HG03196 (cell line): Measurements from ENCODE around the gene TPST1.
A peak's percentile ranks its signal among the peaks of the same experiment; 100 is the strongest.
"Not testable (repeated sequence)": the region's sequence is repeated elsewhere in the genome, so short reads cannot be mapped to it uniquely, and the experiment has no call there.

Experiments
- ATAC-seq: cut with Tn5 transposase; IDR thresholded peaks from one replicate; pipeline ENCODE4 v1.9.1; 2021; ENCODE audit not compliant: unreplicated experiment

The TPST1 gene

DNA sequence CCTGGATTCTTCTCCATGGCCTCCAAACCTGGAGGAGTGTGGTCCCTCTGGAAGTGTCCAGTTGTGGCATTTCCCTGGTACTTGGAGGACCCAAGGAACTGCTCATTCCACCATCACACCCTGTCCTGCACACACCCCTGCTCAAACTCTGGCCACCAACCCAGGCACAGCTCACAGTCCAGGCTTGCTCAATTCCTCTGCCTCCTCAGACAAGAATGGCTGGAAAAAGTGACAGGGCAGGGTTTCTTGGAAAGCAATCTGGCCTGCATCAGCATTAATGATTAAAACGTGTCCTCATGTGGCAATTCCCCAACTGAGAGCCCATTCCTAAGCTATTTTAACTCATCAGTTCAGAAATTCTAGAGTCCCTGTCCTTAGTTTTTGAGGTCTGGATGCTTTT is 17.2 kb upstream of the TPST1 start:
- ATAC-seq: no peak

DNA sequence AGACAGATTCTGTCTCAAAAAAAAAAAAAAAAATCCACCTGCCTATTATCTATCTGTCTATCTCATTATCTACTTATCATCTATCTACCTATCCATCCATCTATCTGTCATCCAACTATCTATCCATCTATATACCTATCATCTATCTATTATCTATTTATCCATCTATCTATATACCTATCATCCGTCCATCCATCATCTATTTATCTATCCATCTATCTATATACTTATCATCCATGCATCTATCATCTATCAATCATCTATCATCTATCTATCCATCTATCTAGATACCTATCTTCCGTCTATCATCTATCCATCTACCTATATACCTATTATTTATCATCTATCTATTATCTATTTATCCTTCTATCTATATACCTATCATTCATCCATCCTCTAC is 16.5 kb upstream of the TPST1 start:
- ATAC-seq: no peak

DNA sequence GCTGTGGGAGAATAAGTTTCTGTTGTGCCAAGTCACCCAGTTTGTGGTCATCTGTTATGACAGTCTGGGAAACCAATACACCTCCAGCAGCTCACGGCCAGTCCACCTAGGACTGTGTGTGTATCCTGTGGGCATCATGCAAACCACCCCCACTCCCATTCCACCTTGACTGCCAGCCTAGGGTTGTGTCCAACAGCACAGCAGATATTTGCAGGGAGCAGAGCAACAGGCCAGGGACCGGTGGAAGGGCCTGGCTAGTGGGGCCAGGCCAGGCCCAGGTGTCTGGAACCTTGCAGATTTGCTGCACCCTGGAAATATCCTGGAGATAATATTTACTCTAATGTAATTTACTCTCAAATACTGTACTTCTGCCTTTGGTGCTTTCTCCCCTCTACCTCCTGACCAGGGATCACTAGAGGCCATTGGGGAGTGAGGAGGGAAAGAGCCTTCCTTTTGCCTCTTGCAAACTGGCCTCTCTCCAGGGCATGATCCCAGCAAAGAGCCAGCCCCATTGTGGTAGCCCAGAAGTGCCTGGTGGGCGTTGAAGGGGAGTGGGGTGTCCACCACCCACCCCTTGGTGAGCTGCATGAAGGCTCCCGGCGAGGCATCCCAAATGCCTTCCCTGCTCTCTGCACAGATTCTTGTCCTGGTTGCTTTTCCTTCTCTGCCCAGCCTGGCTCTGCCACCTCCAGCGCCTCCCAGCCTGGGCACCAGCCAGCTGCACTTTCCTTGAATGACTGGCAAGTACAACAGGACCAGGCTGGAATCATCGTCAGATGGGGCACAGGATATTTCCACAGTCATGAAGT is 15.2 kb upstream of the TPST1 start:
- ATAC-seq: no peak

DNA sequence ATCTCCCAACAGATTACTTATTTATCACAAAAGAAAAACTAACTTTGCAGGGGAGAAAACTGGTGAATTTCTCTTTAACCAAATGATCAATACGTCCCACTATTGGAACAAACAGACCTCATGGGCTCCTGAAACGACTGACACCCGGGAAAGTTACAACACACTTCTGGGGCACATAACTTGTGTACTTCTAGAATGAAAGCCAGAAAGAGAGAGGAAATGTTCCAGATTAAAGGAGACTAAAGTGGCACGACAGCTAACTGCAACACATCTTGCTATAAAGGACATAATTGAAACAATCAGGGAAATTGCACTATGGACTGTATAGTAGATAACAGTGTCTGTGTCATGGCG is 14.7 kb upstream of the TPST1 start:
- no peak for ATAC-seq

DNA sequence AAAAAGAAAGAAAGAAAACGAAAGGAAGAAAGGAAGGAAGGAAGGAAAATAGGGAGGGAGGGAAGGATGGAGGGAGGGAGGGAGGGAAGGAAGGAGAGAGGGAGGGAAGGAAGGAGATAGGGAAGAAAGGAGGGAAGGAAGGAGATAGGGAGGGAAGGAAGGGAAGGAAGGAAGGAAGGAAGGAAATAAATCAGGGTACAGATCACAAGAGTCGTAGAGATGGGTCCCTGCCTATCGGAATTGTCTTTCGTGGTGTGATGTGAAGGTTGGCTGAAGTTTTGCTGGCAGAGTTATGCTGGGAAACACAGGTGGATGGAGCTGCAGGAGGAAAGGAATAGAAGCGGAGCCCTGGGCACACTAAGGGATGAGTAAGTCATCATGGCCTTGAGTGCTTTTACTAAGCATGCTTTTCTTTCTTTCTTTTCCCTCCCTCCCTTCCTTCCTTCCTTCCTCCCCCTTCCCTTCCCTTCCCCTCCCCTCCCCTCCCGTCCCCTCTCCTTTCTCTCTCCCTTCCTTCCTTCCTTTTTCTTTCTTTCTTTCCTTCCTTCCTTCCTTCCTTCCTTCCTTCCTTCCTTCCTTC is 11.9 kb upstream of the TPST1 start:
- ATAC-seq: no peak

DNA sequence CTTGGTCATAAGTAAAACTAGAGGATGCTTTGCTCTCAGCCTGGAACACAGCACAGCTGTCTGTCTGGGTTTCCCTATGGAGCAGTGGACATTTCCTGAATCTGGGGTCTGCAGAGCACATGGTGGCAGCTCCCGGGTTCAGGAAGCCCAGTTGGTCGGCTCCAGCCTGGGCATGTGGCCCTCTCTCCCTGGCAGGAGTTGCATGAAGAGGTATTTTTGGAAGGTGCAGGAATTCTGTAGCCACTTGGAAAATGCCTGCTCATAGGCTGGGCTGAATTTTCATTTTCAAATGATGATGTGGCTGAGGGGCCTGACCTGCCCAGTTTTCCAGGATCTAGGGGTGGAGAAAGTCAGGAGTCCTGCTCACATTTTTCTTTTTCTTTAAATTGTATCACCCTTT is 6.7 kb upstream of the TPST1 start:
- no peak for ATAC-seq

DNA sequence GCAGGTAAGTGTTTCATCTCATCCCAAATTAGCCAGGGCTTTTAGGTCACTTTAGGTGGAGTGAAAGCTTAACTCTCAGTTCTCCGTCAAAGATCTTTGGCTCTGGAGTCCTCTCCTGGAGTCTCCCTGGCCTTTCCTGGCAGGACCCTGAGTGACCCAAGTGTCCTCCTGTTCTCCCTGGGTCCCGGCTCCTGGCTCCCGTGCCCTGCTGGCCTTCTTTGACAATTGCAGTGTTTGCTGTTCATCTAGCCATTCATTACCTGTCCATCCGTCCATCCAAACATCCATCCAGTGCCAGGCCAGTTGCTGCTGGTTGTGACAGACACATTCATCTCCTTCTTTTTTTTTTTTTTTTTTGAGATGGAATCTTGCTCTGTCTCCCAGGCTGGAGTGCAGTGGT is 6.2 kb upstream of the TPST1 start:
- no peak for ATAC-seq

DNA sequence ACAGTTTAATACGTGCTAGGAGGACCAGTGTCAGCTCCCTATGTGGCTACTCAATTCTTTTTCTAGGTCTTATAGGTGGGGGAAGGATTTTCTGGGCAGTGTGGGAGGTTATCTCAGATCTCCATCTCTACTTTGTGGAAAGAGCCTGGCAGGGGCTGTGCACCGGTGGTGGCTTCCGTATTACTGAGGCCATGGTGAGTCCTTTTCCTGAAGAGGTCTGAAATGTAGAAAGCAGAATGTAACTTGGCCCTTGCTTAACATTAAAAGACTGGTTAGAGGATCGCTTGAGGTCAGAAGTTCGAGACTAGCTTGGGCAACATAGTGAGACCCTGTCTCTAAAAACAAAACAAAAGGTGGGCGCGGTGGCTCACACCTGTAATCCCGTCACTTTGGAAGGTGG is 2.7 kb upstream of the TPST1 start:
- ATAC-seq: no peak

DNA sequence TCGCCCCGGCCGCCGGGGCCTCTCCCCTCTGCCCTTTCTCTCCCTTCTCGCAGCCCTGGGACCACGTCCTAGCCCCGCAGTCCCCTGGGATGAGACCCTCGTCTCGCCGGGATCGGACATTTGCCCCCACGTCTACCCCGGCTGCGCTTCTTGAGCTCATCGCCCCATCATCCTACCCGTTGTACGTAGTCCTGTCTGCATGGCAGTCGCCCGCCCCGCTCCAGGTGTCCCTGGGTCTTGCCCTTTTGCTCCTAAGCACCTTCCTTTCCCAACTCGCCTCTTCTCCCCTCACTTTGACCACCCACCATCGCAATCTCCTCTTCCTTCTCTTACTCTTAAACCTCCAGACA is 582 bp downstream of the TPST1 start:
- peak; percentile 3 for ATAC-seq

DNA sequence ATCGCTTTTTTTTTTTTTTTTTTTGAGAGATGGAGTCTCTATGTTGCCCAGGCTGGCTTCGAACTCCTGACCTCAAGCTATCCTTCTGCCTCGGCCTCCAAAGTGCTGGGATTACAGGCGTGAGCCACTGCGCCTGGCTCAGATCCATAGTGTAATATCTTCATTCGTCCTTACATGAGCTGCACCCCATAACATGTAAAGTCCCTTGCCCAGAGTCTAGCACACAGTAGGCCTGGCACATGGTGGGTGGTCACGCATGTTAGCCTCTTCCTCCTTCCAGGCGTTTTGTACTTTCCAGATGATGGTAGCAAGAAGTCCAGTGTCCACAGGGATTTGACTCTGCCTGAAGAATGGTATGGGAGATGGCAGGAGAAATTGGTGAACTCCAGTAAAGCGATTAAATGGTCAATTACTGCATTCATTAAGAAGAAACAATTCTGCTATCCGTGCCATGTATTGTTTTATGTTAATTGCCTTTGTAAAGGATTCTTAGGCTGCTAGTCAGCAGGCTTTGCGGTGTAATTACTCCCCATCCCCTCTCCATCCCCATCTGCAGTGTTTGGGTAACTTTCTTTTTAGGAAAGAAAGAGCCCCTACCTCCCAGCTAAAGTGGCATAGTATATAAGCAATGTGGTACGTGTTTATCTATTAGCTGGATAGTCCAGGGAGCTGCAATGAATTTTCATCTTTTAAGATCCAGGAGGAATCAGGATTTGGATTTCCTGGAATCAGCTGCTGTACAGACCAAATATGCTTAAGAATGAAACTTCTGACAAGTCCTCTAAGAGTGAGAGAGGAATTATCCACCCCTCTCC is 1.2 kb downstream of the TPST1 start:
- no peak for ATAC-seq

DNA sequence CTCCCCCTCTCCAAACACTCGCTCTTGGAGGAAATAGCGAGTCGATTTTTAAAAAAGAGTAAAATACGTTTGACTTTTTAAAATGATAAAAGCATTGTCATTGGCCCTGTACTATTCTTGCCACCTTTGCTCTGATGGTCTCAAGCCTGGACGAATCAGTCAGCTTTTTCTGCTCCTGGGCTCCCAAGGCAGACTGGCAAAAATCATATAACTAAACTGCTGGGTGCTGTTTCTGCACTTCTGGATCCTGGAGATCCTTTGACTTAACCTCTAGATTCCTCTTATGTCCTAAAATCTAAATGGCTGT is 1.8 kb downstream of the TPST1 start:
- no peak for ATAC-seq

DNA sequence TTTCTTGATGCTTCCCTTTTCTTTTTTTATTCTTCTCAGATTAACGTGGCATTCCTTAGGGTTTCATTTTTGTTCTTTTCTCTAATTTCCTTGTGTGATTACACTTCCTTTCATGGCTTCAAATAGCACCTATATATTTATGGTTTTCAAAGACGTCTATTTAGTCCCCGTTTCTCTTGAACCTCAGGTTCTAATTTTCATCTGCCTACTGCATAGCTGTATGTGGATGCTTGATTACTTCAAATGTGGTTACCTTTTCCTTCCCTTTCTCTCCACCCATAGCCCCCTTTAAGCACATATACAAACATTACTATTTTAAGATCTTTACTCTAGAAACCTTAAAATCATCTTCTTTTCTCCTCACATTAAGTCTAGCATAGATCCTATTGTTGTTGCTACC is 2.4 kb downstream of the TPST1 start:
- no peak for ATAC-seq

DNA sequence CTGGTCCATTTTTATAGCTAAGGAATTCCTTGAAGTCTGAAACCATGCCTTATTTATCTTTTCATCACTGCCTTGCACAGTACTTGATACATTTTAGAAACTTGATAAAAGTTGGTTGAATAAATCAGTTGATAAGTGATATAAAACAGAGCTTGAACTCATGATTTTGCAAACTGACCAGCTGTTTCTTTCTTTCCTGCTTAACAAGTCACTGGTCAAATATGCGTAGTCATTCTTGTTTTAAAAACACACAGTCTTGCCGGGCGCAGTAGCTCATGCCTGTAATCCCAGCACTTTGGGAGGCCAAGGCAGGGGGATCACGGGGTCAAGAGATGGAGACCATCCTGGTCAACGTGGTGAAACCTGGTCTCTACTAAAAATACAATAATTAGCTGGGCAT is 6.3 kb downstream of the TPST1 start:
- no peak for ATAC-seq

DNA sequence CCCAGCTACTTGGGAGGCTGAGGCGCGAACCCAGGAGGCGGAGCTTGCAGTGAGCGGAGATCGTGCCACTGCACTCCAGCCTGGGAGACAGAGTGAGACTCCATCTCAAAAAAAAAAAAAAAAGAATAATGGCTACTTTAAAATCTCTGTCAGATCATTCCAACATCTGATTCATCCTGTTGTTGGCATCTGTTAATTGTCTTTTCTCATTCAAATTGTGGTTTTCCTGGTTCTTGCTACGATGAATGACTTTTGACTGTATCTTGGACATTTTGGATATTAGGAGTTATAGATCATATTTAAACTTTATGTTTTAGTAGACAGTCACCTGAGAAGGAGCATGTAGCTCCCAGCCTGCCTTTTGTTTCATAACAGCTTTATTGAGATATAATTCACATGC is 8.5 kb downstream of the TPST1 start:
- ATAC-seq: no peak

DNA sequence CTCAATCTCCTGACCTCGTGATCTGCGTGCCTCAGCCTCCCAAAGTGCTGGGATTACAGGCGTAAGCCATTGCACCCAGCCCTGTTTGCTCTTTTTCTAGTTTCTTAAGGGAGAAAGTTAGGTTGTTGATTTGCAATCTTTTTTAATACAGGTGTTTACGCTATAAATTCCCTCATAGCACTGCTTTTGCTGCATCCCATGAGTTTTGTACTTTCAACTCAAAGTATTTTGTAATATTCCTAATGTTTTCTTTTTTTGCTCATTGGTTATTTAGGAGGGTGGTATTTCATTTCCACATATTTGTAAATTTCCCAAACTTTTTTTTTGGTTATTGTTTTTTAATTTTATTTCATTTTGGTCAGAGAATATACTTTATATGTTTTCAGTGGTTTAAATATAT is 11.6 kb downstream of the TPST1 start:
- no peak for ATAC-seq

DNA sequence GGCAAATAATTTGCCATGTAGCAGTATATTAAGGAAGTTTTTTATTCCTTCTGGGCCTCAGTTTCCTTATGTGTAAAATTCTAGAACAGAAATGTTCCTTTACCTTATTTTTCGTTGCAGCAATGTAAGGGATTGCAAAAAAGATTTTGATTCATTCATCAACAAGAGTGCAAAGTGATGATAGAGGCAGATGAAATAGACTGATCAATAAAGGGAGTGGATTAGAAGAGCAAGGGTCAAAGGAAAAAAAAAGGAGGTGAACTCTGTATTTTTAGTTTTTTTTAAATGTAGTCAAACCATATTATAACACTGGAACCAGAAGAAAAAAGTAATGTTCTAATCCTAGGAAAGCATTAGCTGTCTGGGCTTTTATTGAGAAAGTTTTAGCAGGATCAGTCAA is 14.7 kb downstream of the TPST1 start:
- ATAC-seq: no peak

DNA sequence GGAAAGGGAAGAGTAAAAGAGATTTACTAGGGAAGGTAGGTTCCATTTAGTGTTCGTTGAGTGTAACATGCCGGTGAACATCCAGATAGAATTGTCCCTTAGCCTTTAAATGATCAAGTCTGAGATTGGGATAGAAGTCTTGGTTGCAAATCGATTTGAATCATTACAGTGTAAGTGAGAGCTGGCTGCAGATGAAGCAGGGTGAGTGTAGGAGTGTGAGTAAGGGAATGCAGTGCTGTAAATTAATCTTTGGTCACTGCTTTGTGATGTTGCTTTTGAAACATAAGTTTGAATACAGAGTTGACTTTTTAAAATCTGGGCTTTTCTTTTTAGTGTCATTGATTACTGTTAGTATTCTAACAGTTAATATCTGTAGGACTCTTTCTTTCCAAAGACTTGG is 16.3 kb downstream of the TPST1 start:
- no peak for ATAC-seq

DNA sequence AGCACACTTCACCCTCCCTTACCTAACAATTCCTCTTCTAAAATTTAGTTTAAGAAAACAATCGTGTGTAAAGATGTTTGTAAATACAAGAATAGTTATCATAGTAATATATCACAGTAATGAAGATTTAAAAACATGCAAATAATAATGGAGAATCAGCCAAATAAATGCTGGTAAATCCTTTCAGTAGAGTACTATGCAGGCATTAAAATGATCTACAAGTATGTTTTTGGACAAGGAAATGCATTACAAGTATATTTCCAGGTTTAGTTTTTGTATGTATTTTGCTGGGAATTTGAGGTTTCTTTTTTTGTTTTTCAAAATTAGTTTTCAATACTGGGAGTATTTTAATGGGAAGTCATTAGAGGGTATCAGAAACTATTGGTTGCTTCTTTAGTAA is 22.7 kb downstream of the TPST1 start:
- ATAC-seq: no peak

DNA sequence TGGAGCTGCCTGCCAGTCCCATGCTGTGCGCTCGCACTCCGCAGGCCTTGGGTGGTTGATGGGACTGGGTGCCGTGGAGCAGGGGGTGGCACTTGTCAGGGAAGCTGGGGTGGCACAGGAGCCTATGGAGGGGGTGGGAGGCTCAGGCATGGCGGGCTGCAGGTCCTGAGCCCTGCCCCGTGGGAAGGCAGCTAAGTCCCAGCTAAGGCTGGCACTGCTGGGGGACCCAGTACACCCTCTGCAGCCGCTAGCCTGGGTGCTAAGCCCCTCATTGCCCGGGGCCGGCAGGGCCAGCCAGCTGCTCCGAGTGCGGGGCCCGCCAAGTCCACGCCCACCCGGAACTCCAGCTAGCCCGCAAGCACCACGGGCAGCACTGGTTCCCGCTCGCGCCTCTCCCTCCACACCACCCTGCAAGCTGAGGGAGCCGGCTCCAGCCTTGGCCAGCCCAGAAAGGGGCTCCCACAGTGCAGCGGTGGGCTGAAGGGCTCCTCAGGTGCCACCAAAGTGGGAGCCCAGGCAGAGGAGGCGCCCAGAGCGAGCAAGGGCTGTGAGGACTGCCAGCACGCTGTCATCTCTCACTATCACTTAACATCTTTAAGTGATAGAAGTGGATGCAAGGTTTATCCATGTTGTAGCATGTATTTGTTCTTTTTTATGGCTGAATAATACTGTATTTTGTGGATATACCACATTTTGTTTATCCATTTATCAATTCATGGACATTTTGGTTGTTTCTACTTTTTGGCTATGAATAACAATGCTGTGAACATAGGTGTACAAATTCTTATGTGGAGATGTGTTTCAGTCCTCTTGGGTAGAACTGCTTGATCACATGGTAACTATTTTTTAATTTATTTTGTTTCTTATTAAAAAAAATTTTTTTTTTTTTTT is 26.4 kb downstream of the TPST1 start:
- ATAC-seq: not testable (repeated sequence)

DNA sequence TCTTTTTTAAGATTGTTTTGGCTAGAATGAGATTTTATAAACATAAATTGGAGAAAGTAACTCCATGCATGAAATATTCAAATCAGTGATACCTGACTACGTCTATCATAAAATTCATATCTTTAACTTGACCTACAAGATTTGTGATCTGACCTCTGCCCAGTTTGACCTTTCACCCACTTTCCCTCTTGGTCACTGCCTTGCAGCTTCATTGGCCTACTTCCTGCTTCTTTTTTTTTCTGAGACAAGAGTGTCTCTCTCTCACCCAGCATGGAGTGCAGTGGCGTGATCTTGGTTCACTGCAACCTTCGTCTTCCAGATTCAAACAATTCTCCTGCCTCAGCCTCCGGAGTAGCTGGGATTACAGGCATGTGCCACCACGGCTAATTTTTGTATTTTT is 28.5 kb downstream of the TPST1 start:
- ATAC-seq: no peak

DNA sequence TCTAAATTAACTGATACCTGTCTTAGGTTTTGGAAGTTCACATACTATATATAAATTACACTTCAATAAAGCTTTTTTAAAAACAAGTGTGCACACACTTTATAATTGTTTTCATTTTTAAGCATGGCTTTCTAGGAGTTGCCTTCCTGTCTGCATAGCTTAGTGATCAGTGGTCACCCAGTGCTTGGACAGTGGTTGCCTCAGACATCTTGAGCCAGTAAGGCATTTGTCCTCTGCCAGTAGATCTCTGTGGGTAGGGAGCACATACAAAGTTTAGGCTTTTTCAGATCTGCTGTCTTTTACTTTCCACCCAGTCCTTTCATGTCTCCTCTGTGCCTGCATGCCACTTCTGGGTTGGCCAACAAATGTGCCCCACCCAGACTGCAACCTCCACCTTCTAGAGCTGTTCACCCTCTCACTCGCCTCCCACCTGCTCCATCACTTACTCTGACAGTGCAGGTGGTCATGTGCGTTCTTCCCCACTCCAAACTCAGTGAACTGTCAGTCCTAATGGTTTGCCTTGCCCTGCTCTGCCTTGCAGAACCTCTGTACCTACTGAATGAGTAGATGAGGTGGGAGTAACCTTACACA is 31.7 kb downstream of the TPST1 start:
- no peak for ATAC-seq
